ENCODE data around the gene MRPL16.
"Not testable (repeated sequence)": the region's sequence is repeated elsewhere in the genome, so short reads cannot be mapped to it uniquely, and the experiment has no call there.

Gene MRPL16

GRCh38 chr11:59810189-59810910, at the start of gene MRPL16:
TSS of gene MRPL16 (minus strand) at chr11:59810778. CDS start at chr11:59810658, 120 bp downstream.
- DNase-seq: peak; percentile 93

GRCh38 chr11:59859673-59860072, 49.1 kb upstream of the MRPL16 start:
- DNase-seq: no peak

- DNase-seq: peak; percentile 3
Measured at GRCh38 chr11:59857439-59858434, 47.2 kb upstream of the MRPL16 start.

- DNase-seq: no peak
Measured at GRCh38 chr11:59854871-59855270, 44.3 kb upstream of the MRPL16 start.

- DNase-seq: not testable (repeated sequence)
Measured at GRCh38 chr11:59851416-59851815, 40.8 kb upstream of the MRPL16 start.

GRCh38 chr11:59849551-59849950, 39.0 kb upstream of the MRPL16 start:
- not testable (repeated sequence) for DNase-seq

- no peak for DNase-seq
Measured at GRCh38 chr11:59849129-59849528, 38.6 kb upstream of the MRPL16 start.

- DNase-seq: not testable (repeated sequence)
Measured at GRCh38 chr11:59848439-59848838, 37.9 kb upstream of the MRPL16 start.

GRCh38 chr11:59847626-59848025, 37.0 kb upstream of the MRPL16 start:
- no peak for DNase-seq

- DNase-seq: no peak
Measured at GRCh38 chr11:59846556-59846955, 36.0 kb upstream of the MRPL16 start.

- DNase-seq: no peak
Measured at GRCh38 chr11:59845399-59845798, 34.8 kb upstream of the MRPL16 start, which contains the start of gene CBLIF. TSS of gene CBLIF (minus strand) at chr11:59845499. CDS start at chr11:59845453, 46 bp downstream.

GRCh38 chr11:59842316-59842715, 31.7 kb upstream of the MRPL16 start:
- no peak for DNase-seq

GRCh38 chr11:59841514-59841913, 30.9 kb upstream of the MRPL16 start:
- no peak for DNase-seq

- no peak for DNase-seq
Measured at GRCh38 chr11:59839615-59840014, 29.0 kb upstream of the MRPL16 start.

- DNase-seq: no peak
Measured at GRCh38 chr11:59833602-59834001, 23.0 kb upstream of the MRPL16 start.

GRCh38 chr11:59829358-59829757, 18.8 kb upstream of the MRPL16 start:
- no peak for DNase-seq

GRCh38 chr11:59822989-59823566, 12.5 kb upstream of the MRPL16 start:
- peak; percentile 10 for DNase-seq

- no peak for DNase-seq
Measured at GRCh38 chr11:59818572-59818971, 8.0 kb upstream of the MRPL16 start.

- DNase-seq: not testable (repeated sequence)
Measured at GRCh38 chr11:59816434-59816833, 5.9 kb upstream of the MRPL16 start.

GRCh38 chr11:59815754-59816153, 5.2 kb upstream of the MRPL16 start:
- no peak for DNase-seq

- DNase-seq: no peak
Measured at GRCh38 chr11:59814021-59814420, 3.4 kb upstream of the MRPL16 start.

GRCh38 chr11:59813364-59813763, 2.8 kb upstream of the MRPL16 start:
- DNase-seq: no peak

- DNase-seq: no peak
Measured at GRCh38 chr11:59812220-59812619, 1.6 kb upstream of the MRPL16 start.

Data from stimulated activated CD4-positive, alpha-beta T cell treated with anti-CD3 and anti-CD28 coated beads, Interleukin-1b, Interleukin-23, amount 100 ng/mL, for 48 hours (primary cell).